A673 (cell line): ENCODE data around the gene ASB16. TPM values are rescaled to one million over a fixed set of nuclear protein-coding genes. Genes with fewer than 3 reads are reported as not detected.

Source experiments
- BruUV-seq: library from RNA; stranded (reverse); fragments of 400-500 nt; replicated peaks from 2 replicates; lab custom pipeline; 2021; lab: Mats Ljungman, UMichigan
- CTCF ChIA-PET: fragments of 300-600 bp; sonication (Branson Sonifier 250); formaldehyde crosslinking; loops from one replicate; lab custom pipeline; 2022; ENCODE audit warnings: antibody characterized with exemption; lab: Charles Lee
- POLR2A ChIA-PET: fragments of 300-600 bp; sonication (Branson Sonifier 250); formaldehyde crosslinking; loops from one replicate; lab custom pipeline; 2022; ENCODE audit warnings: antibody characterized with exemption; ENCODE audit not compliant: low non-redundant PET; lab: Charles Lee
- DNase-seq: peaks from one replicate; pipeline ENCODE4 v3.0.0-alpha.2; 2015; ENCODE audit warnings: low spot score
- H3K27ac ChIP-seq: fragments of 200-600 bp; sonication (generic); 2 replicates; pipeline ENCODE4 v1.5.1; 2016; ENCODE audit warnings: mixed run types, low read depth, mild to moderate bottlenecking, mixed read lengths, antibody characterized with exemption, low read length; ENCODE audit not compliant: poor library complexity, severe bottlenecking
- H3K27me3 ChIP-seq: fragments of 200-600 bp; sonication (generic); replicated peaks from 2 replicates; pipeline ENCODE4 v1.6.1; 2017; ENCODE audit warnings: mixed run types, low read depth, mild to moderate bottlenecking, mixed read lengths, antibody characterized with exemption, low read length; ENCODE audit not compliant: insufficient read depth, poor library complexity
- H3K36me3 ChIP-seq: fragments of 200-600 bp; sonication (generic); 2 replicates; pipeline ENCODE4 v1.6.1; 2016; ENCODE audit warnings: mixed run types, mild to moderate bottlenecking, mixed read lengths, antibody characterized with exemption, low read length; ENCODE audit not compliant: insufficient read depth, poor library complexity, severe bottlenecking
- H3K4me1 ChIP-seq: fragments of 200-600 bp; sonication (generic); 2 replicates; pipeline ENCODE4 v1.6.1; 2017; ENCODE audit warnings: mixed run types, mild to moderate bottlenecking, mixed read lengths, antibody characterized with exemption, low read length; ENCODE audit not compliant: insufficient read depth, poor library complexity, severe bottlenecking
- H3K4me3 ChIP-seq: fragments of 200-600 bp; sonication (generic); 2 replicates; pipeline ENCODE4 v1.5.1; 2016; ENCODE audit warnings: low read depth, mixed run types, mild to moderate bottlenecking, mixed read lengths, low read length; ENCODE audit not compliant: poor library complexity, severe bottlenecking
- H3K9me3 ChIP-seq: fragments of 200-600 bp; sonication (generic); 2 replicates; pipeline ENCODE4 v1.6.1; 2016; ENCODE audit warnings: mixed run types, low read depth, mild to moderate bottlenecking, mixed read lengths, antibody characterized with exemption, low read length; ENCODE audit not compliant: poor library complexity, severe bottlenecking
- CTCF ChIP-seq: fragments of 300-800, 200-600 bp; sonication (generic); conservative IDR thresholded peaks from 2 replicates; pipeline ENCODE4 v1.5.1; 2017; ENCODE audit warnings: low read depth, mild to moderate bottlenecking, antibody characterized with exemption, low read length, moderate library complexity, mixed read lengths
- EZH2 ChIP-seq: fragments of 200-600 bp; sonication (generic); IDR thresholded peaks from 2 replicates; pipeline ENCODE4 v1.6.1; 2017; ENCODE audit warnings: borderline replicate concordance, low read depth, mild to moderate bottlenecking, mixed read lengths, antibody characterized with exemption, low read length; ENCODE audit not compliant: poor library complexity, severe bottlenecking
- intact Hi-C: fragments of 100-400 bp; cut with micrococcal nuclease; formaldehyde crosslinking; loops from one replicate; pipeline ENCODE4 v1.10.0; 2022; ENCODE audit not compliant: unreplicated experiment
- total RNA-seq: library from RNA; stranded (reverse); gene quantifications from 2 replicates; pipeline ENCODE4 v1.2.3, GENCODE V29; 2021

The ASB16 gene
- total RNA-seq, 1 experiment from 2014 or later: 0.17 TPM

GRCh38 chr17:44210342-44211192 is 40.1 kb downstream of the ASB16 start:
- ChIA-PET POLR2A (no interaction called here), CTCF (interaction anchor here (0.6 to 1.5 kb wide), 4 partner anchors 8 to 135 kb away, joined by 3 to 6 read pairs (median 4); no protein-coding TSS in a partner anchor)
- Histone ChIP-seq H3K27me3 (no peaks in the 10 kb centered on the region), H3K27ac (no peak overlapping the region), H3K36me3 (peaks cover 54% of the 10 kb centered on the region), H3K9me3 (no peaks in the 10 kb centered on the region), H3K4me3 (no peak overlapping the region), H3K4me1 (no peaks in the 10 kb centered on the region)
- BruUV-seq: no TSS peak
- TF ChIP-seq EZH2 (no peak), CTCF (peak; percentile 82)
- DNase-seq: peak; percentile 84
- intact Hi-C loops: loop anchor here (5.0 kb wide), 1 partner anchor 137 kb away; the partner anchor contains the start of gene GRN

GRCh38 chr17:44211281-44212265 is 41.1 kb downstream of the ASB16 start:
- TF ChIP-seq EZH2 (no peak), CTCF (no peak)
- Histone ChIP-seq H3K27me3 (no peaks in the 10 kb centered on the region), H3K9me3 (no peaks in the 10 kb centered on the region), H3K36me3 (peaks cover 63% of the 10 kb centered on the region), H3K4me1 (no peaks in the 10 kb centered on the region), H3K4me3 (no peak overlapping the region), H3K27ac (no peak overlapping the region)
- BruUV-seq: no TSS peak
- no peak for DNase-seq
- intact Hi-C loops: loop anchor here (5.0 kb wide), 1 partner anchor 136 kb away; the partner anchor contains the start of gene GRN
- ChIA-PET POLR2A (no interaction called here), CTCF (interaction anchor here (1.5 kb wide), 1 partner anchor 134 kb away, joined by 3 read pairs; no protein-coding TSS in a partner anchor)
